ENCODE measurements around the gene SAMD8.

GRCh38 chr10:75079436-75080083 lies 31.9 kb upstream of the SAMD8 start:
- no peak for TF ChIP-seq POLR2A (IDR thresholded peaks at IDR 0.05)
- TF ChIP-seq CTCF (IDR thresholded peaks at IDR 0.05), result no peak

Measured in Peyer's patch (tissue), 4 donors.